Erythroblast (primary cell): ENCODE measurements around the gene FBXL17.

Source experiments
- GATA1 ChIP-seq: IDR thresholded peaks from 2 replicates; pipeline ENCODE4 v1.6.1; 2011; ENCODE audit warnings: low read depth, mild to moderate bottlenecking, control low read depth, low read length, moderate library complexity
- POLR2A ChIP-seq: IDR thresholded peaks from 2 replicates; pipeline ENCODE4 v1.6.1; 2011; ENCODE audit warnings: mild to moderate bottlenecking, low read length

DNA sequence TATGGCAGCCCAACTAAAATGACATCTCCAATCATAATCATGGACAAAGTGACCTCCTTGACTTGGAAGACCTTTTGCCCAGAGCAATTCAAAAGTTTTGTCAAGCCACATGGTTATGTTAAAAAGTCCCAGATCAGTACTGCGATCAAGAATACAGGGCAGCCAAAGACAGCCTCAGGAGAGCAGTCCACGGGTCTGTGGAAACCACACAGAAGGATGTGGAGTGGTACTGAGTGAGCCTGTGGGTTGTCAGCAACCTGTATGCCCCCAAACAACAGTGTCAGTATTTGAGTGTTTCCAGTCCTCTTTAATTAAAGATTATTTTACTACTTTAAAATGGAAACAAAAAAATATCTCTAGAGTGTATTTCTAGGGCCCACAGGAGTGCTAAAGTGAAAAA is 365.8 kb downstream of the FBXL17 start:
- TF ChIP-seq POLR2A (no peak), GATA1 (no peak)
